Measurements from ENCODE around the gene COPS7A.
"Not testable (repeated sequence)": the region's sequence is repeated elsewhere in the genome, so short reads cannot be mapped to it uniquely, and the experiment has no call there.

GRCh38 chr12:6743300-6743699, 19.5 kb downstream of the COPS7A start:
- TF ChIP-seq NFRKB (IDR thresholded peaks at IDR 0.05; ENCODE audit: low read depth); ZBTB33 (CRISPR knock-in tag; IDR thresholded peaks at IDR 0.05); HNRNPUL1 (IDR thresholded peaks at IDR 0.05; ENCODE audit: low read length); NR0B1 (IDR thresholded peaks at IDR 0.05; ENCODE audit: partially characterized antibody); ZNF146 (CRISPR knock-in tag; IDR thresholded peaks at IDR 0.05; ENCODE audit: unreplicated experiment); ELF2 (CRISPR knock-in tag; IDR thresholded peaks at IDR 0.05); SMARCC2 (IDR thresholded peaks at IDR 0.05; ENCODE audit: low read depth); POLR2A (conservative IDR thresholded peaks at IDR 0.05): not testable (repeated sequence)

Measured in K562 (cell line).